Vagina (tissue), 2 donors: ENCODE results near the gene ERMP1. TPM values are rescaled to one million over a fixed set of nuclear protein-coding genes. Genes with fewer than 3 reads are reported as not detected.

Experiments used
- DNase-seq, 2 donors: peaks; one replicate each; pipeline ENCODE4 v3.0.0-alpha.2; 2017; ENCODE audit errors: extremely low spot score in 2 of 2
- H3K27ac ChIP-seq: fragments of 200-600 bp; sonication (generic); one replicate; pipeline ENCODE4 v1.5.1; 2019
- H3K27me3 ChIP-seq: fragments of 200-600 bp; sonication (generic); one replicate; pipeline ENCODE4 v1.5.1; 2019
- H3K36me3 ChIP-seq, 2 donors: fragments of 200-600 bp; sonication (generic); one replicate each; pipeline ENCODE4 v1.5.1; 2017 to 2019
- H3K4me1 ChIP-seq: fragments of 200-600 bp; sonication (generic); one replicate; pipeline ENCODE4 v1.5.1; 2019
- H3K4me3 ChIP-seq, 2 donors: fragments of 200-600 bp; sonication (generic); 1 replicate in 1 of 2; 2 replicates in 1 of 2; pipeline ENCODE4 v1.5.1; 2016 to 2019
- H3K9me3 ChIP-seq: fragments of 200-600 bp; sonication (generic); one replicate; pipeline ENCODE4 v1.5.1; 2019
- POLR2A ChIP-seq, 2 donors: fragments of 450-650 bp; IDR thresholded peaks; one replicate each; pipeline ENCODE4 v1.6.1; 2017; ENCODE audit warnings: antibody characterized with exemption in 2 of 2, mild to moderate bottlenecking in 2 of 2, moderate library complexity in 2 of 2
- POLR2AphosphoS5 ChIP-seq, 2 donors: sonication (generic); formaldehyde crosslinking; IDR thresholded peaks; one replicate each; pipeline ENCODE4 v1.9.0; 2017; ENCODE audit warnings: antibody characterized with exemption in 2 of 2, mild to moderate bottlenecking in 2 of 2, low read depth in 1 of 2; ENCODE audit not compliant: insufficient read depth in 1 of 2
- intact Hi-C: fragments of 100-400 bp; cut with DNase I; formaldehyde crosslinking; loops from one replicate; pipeline ENCODE4 v1.15.1; 2023
- total RNA-seq: library from RNA; depleted of rRNA; stranded (reverse); fragments of >200 nt; gene quantifications from one replicate; pipeline ENCODE4 v1.2.3, GENCODE V29; 2016
- TF ChIP-seq, protein P1 (sequence below), 3 experiments: fragments of 450-650 bp in 2 of 3; fragments of 200-600 bp in 1 of 3; sonication (generic) in 1 of 3; IDR thresholded peaks; one replicate each; pipeline ENCODE4 v1.5.1; 2017 to 2019; ENCODE audit warnings: antibody characterized with exemption in 3 of 3, mild to moderate bottlenecking in 2 of 3, moderate library complexity in 2 of 3

The ERMP1 gene
- total RNA-seq, 1 donor from 2014 or later = 15.5 TPM

DNA sequence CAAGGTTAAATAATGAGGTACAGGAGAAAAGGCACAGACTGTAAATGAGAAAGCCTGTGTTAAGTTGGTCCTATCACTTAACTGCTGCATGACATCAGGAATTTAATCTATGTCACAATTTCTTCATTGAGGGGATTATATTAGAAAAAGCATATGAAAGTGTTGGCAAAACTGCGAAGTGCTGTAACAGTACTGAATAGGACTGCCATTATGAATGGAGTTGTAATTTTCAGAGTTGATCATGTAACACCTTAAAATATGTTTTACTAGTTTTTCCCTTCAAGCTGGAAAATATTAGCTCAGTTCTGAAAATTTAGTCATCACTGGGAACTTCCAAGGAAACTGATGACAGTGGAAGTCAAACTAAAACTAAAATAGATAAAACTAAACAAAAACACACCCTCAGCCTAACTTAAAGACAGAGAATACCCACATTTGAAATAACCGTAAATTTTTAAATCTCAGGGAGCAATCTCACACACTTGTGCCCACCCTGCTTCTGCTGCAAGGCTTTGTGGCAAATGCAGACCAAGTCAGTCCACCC is 45.1 kb downstream of the ERMP1 start:
- no peak for DNase-seq
- Histone ChIP-seq H3K27me3 (no peaks in the 10 kb centered on the region), H3K27ac (no peak overlapping the region), H3K4me3 (no peak overlapping the region), H3K36me3 (peaks cover 0 to 33% of the 10 kb centered on the region in 2 donors), H3K9me3 (no peaks in the 10 kb centered on the region), H3K4me1 (no peaks in the 10 kb centered on the region)
- intact Hi-C loops = no loop called here
- no peak for TF ChIP-seq POLR2AphosphoS5 (IDR thresholded peaks at IDR 0.05; ENCODE audit: insufficient read depth in 1 of 2, low read depth in 1 of 2)
- TF ChIP-seq, protein P1, sequence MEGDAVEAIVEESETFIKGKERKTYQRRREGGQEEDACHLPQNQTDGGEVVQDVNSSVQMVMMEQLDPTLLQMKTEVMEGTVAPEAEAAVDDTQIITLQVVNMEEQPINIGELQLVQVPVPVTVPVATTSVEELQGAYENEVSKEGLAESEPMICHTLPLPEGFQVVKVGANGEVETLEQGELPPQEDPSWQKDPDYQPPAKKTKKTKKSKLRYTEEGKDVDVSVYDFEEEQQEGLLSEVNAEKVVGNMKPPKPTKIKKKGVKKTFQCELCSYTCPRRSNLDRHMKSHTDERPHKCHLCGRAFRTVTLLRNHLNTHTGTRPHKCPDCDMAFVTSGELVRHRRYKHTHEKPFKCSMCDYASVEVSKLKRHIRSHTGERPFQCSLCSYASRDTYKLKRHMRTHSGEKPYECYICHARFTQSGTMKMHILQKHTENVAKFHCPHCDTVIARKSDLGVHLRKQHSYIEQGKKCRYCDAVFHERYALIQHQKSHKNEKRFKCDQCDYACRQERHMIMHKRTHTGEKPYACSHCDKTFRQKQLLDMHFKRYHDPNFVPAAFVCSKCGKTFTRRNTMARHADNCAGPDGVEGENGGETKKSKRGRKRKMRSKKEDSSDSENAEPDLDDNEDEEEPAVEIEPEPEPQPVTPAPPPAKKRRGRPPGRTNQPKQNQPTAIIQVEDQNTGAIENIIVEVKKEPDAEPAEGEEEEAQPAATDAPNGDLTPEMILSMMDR (IDR thresholded peaks at IDR 0.05) = no peak
- TF ChIP-seq POLR2A (IDR thresholded peaks at IDR 0.05) = no peak

DNA sequence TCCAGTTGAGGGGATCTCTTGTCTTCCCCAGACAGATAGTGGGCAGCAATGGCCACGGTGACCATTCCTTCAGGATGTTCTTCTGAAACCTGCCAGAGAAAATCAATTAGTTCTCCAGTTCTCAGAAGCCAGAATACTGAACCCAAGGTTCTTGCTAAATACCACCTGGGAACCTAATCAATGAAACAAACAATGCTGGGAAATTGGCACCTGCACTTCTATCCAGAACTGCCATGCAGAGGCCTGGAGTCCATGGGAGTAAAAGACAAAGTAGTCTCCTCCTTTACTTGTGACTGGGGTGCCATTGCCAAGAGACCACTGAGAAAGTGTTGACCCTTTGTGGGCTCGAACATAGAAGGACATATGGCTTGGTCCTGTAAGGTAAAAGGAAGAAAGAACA is 45.7 kb downstream of the ERMP1 start:
- Histone ChIP-seq H3K4me1 (no peaks in the 10 kb centered on the region), H3K27me3 (no peaks in the 10 kb centered on the region), H3K9me3 (no peaks in the 10 kb centered on the region), H3K4me3 (no peak overlapping the region), H3K27ac (no peak overlapping the region), H3K36me3 (peaks cover 0 to 33% of the 10 kb centered on the region in 2 donors)
- intact Hi-C loops = no loop called here
- no peak for DNase-seq
- TF ChIP-seq POLR2A (IDR thresholded peaks at IDR 0.05) (no peak), POLR2AphosphoS5 (IDR thresholded peaks at IDR 0.05; ENCODE audit: insufficient read depth in 1 of 2, low read depth in 1 of 2) (no peak)
- TF ChIP-seq, protein P1 (IDR thresholded peaks at IDR 0.05) = no peak

DNA sequence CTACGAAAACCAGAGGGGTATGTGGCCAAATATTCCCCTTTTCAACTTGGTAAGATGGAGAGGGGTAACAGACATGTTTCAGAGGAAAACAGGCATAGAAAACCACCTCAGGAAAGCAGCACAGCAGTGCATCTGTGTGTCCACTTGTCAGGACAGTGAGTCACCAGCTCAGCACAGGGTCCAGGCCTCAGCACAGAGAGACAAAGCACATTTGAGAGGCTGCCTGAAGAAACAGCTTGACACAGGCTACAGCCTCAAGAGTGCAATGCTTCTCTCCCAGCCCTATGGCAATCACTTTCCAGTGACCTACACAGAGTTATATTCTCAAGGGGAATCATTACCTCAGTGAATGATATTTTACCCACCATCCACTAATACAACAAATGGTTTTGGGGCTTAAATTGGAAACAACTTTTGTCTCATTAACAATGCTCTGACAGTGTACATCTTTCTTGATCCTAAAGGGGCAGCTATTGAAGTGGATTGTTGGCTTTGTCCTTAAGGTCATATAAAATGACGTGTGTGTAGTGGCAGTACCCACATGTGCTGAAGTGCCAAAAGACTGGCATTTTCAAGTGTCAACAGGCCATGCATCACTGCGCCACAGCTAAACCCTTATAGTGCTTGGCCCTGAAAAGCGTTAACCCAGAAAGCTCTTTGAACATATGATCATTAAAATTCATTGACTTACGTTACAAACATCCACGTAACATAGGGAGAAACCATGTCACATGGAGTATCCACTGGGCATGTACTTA is 46.4 kb downstream of the ERMP1 start:
- intact Hi-C loops = no loop called here
- no peaks in the 10 kb centered on the region for H3K4me1 ChIP-seq
- DNase-seq = no peak
- no peaks in the 10 kb centered on the region for H3K9me3 ChIP-seq
- peaks cover 0 to 27% of the 10 kb centered on the region in 2 donors for H3K36me3 ChIP-seq
- no peak overlapping the region for H3K27ac ChIP-seq
- TF ChIP-seq, protein P1 (IDR thresholded peaks at IDR 0.05) = no peak
- TF ChIP-seq POLR2A (IDR thresholded peaks at IDR 0.05) (no peak), POLR2AphosphoS5 (IDR thresholded peaks at IDR 0.05; ENCODE audit: insufficient read depth in 1 of 2, low read depth in 1 of 2) (no peak)
- no peaks in the 10 kb centered on the region for H3K27me3 ChIP-seq
- H3K4me3 ChIP-seq = no peak overlapping the region

DNA sequence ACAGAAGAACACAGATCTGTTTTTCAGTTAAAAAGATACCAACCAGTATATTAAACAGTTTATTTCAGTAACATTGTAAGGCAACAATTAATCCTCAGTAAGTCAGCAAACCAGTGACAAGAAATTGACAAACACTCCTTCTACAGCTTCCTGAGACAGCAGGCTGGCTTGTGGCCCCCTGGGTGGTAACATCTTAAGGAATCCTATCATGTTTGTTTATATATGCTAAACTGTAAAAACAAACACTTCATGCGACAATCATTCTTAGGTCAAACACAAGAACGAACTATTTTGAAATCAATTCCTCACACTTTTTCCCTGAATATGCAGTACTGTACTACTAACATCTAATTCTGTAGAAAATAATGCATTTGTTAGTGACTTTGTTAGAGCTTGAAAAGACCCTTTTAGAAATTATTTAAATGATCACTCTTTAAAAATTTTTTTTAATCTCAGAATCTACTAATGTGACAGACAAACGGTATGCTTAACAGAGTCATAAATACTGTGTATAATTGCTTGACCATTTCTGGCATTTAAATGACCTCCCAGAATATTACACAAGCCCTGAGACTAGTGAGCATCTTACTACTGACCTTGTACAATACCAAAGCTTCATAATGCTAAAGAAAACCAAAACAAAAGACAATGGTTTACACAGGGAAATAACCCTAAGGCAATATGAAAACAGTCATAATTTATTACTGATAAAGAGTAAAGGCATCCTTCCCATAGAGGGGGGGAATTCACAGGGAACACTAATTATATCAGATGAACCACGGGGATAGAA is 48.2 kb downstream of the ERMP1 start:
- H3K4me1 ChIP-seq = no peaks in the 10 kb centered on the region
- H3K4me3 ChIP-seq = no peak overlapping the region
- no peaks in the 10 kb centered on the region for H3K27me3 ChIP-seq
- DNase-seq = no peak
- TF ChIP-seq POLR2A (IDR thresholded peaks at IDR 0.05) (no peak), POLR2AphosphoS5 (IDR thresholded peaks at IDR 0.05; ENCODE audit: insufficient read depth in 1 of 2, low read depth in 1 of 2) (no peak)
- TF ChIP-seq, protein P1 (IDR thresholded peaks at IDR 0.05) = no peak
- peaks cover 0 to 36% of the 10 kb centered on the region in 2 donors for H3K36me3 ChIP-seq
- no peak overlapping the region for H3K27ac ChIP-seq
- no peaks in the 10 kb centered on the region for H3K9me3 ChIP-seq
- intact Hi-C loops = no loop called here
